GM12873 (cell line): ENCODE data around the gene FNDC11.

Source experiments
- TF ChIP-seq, protein P1 (sequence below): IDR thresholded peaks from 2 replicates; pipeline ENCODE4 v1.5.1; 2012; ENCODE audit warnings: low read depth, mild to moderate bottlenecking, moderate library complexity, low read length, control low read depth; ENCODE audit not compliant: insufficient read depth; ENCODE audit errors: missing control alignments

Gene FNDC11

DNA sequence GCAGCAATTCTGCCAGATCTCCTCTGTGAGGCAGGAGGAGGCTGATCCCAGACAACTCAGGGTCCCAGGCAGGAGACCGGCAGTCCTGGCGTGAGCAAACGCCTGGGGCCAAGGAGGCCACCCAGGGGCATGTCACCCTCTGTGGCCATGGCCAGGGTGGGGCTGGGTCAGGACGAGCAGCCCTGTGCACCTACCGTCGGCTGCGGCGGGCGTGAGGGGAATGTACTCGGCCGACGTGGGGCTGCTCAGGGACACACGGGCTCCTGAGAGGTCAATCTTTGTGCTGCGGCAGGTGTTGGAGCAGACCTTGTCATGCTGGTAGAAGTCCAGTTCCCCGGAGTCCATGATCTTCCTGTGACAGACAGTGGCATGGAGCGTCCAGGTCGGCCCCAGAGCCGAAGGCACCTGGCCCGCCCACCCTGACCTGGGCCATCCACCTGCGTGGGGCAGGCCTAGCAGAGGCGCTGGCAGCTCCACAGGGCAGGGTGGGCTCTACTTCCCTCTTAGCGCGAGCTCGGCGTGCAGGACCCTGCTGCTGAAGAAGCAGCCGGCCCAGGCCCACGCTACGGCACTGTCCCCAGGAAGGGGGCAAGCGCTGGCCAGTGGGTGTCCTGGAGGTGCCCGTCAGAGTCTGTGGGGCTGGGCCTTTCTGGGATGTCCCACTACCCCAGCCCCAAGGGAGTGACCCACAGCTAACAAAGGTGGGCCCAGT is 41.6 kb downstream of the FNDC11 start:
- TF ChIP-seq, protein P1, sequence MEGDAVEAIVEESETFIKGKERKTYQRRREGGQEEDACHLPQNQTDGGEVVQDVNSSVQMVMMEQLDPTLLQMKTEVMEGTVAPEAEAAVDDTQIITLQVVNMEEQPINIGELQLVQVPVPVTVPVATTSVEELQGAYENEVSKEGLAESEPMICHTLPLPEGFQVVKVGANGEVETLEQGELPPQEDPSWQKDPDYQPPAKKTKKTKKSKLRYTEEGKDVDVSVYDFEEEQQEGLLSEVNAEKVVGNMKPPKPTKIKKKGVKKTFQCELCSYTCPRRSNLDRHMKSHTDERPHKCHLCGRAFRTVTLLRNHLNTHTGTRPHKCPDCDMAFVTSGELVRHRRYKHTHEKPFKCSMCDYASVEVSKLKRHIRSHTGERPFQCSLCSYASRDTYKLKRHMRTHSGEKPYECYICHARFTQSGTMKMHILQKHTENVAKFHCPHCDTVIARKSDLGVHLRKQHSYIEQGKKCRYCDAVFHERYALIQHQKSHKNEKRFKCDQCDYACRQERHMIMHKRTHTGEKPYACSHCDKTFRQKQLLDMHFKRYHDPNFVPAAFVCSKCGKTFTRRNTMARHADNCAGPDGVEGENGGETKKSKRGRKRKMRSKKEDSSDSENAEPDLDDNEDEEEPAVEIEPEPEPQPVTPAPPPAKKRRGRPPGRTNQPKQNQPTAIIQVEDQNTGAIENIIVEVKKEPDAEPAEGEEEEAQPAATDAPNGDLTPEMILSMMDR: no peak

GRCh38 chr20:63596423-63596822 is 42.5 kb downstream of the FNDC11 start:
- TF ChIP-seq, protein P1: no peak

DNA sequence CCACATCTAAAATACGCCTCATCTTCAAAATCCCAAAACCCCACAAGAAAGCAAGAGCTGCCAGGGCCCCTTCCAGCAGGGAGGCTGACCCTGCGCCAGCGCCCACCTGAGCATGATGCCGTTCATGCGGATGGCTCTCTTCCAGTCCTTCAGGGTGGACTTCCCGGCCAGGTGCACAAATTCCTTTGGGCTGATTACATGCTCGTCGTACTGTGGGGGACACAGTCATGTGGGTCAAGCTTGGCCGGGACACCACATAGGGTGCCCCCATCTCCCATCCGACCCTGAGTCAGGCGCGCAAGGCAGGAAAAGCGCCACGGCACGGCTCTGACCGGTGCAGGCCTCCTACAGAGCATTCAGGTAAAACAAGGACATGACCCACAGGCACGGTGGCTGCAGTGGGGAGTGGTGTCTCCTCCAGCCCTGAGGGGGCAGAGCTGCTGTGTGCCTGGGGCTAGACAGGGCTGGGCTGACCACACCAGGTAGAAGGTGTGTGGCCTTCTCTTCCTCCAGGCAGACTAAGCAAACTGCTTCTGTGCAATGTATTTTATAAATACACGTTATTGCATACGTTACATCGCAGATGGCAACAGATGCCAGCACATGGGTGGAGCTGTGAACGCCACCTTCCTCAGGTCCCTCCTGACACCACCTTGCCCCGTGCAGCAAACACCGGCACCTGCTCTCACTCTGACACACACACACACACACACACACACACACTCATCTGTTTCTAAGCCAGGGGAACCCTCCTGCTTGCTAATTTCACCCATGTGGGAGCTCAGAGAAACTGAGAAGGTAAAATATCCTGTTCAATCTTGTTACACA is 43.9 kb downstream of the FNDC11 start:
- TF ChIP-seq, protein P1: no peak

GRCh38 chr20:63598479-63599395 is 44.8 kb downstream of the FNDC11 start:
- TF ChIP-seq, protein P1: no peak

DNA sequence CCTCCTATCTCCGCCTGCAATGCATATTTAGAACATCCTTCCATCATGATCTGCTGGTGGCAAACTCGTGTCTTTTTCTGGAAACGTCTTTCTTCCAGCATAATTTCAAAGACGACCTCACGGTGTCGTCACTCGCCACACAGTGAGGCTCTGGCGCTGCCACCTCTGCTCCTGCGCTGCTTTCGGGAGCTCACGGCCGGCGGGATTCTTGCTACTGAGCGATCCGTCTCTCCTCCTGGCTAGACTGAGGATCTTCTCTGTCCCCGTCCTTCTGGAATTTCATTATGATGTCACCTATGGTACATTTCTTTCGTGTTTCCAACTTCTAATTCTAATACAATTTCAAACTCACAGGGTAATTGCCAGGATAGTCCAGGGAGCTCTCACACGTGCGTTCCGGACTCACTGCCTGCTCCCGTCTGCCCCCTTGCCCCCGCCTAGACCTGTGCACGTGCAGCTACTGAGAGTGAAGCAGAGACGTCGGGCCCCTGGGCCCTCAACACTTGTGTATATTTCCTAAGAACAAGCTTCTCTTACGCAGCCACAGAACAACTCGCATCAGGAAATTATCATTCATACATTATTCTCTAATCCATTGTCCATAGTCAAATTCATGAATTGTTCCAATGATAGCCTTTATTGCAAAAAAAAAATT is 45.6 kb downstream of the FNDC11 start:
- TF ChIP-seq, protein P1: no peak

DNA sequence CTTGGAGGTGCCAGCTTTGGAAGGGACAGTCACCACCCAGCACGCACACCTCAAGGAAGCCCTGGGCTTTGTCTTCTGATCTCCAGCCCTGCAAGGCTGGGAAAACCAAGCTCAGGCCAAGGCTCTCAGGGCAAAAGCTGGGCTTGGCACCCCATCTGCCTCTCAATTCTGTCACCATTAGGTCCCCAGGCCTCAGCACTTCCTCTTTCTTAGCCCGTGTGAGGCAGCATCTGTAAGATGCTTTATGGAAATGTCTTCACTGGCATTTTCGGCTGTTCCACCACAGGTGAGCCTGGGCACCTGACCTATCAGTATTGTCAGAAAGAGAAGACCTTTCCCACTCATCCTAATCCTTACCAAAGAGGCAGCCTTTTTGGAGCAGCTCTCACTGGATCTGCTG is 48.4 kb downstream of the FNDC11 start:
- TF ChIP-seq, protein P1: no peak
